ENCODE measurements around the gene ARHGEF2. TPM values are rescaled to one million over a fixed set of nuclear protein-coding genes. Genes with fewer than 3 reads are reported as not detected.
A peak's percentile ranks its signal among the peaks of the same experiment; 100 is the strongest.

The ARHGEF2 gene
- total and polyA plus RNA-seq, 9 of the 15 experiments (the other 6 are each of a cell fraction or from before 2014, with no cell fraction given), result 7.1 to 162 (median 62.2) TPM

DNA sequence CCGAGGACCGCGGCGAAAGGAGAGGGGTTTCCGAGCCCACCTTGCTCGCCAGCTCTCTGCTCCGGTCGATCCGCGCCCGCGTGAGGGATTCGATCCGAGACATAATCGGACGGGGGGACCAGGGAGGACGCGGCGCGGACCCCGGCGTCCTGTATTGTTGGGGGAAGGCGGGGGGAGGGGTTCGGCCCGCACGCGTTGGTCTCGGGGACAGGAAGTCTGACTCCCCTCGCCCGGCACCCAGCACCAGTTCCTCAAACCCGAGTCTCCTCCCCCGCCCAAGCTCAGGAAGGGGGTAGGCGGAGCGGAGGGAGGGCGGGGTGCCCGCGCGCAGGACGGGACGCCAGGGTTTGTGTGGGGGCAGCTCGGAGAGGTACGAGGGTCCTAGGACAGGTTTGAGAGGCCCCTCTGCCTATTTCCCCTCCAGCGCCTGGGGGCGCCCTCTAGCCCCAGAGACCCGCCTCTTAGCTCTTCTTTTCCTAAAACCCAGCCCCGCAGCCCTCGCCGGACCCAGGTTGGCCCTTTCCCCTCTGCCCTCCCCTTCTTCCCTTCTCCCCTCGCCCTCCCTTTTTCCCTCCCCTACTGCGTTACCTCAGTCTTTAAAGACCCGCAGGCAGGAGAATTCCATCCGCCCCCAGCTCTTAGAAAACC, at the start of gene ARHGEF2 (continued):
- TF ChIP-seq MYC (IDR thresholded peaks at IDR 0.05; ENCODE audit: low read depth, low read length) (0 out of 2 replicates have a peak, but pooled peaks have one; percentile 56), MYC (CRISPR knock-in tag; IDR thresholded peaks at IDR 0.05; ENCODE audit: borderline replicate concordance, low read depth) (no peak), NRF1 (conservative IDR thresholded peaks at IDR 0.05 in 1 of 2, IDR thresholded peaks at IDR 0.05 in 1 of 2) (peak; percentile 70 to 76), ZNF431 (CRISPR knock-in tag; IDR thresholded peaks at IDR 0.05) (peak; percentile 55; the same call in 1 of the 2 replicates), TEAD1 (CRISPR knock-in tag; IDR thresholded peaks at IDR 0.05) (no peak), TCF3 (CRISPR knock-in tag; IDR thresholded peaks at IDR 0.05) (no peak), BCL6 (CRISPR knock-in tag; IDR thresholded peaks at IDR 0.05) (no peak), WHSC1 (IDR thresholded peaks at IDR 0.05; ENCODE audit: low read length) (no peak), ZNF253 (CRISPR knock-in tag; conservative IDR thresholded peaks at IDR 0.05) (no peak), KLF13 (tag; IDR thresholded peaks at IDR 0.05; ENCODE audit: borderline replicate concordance, low read depth) (0 out of 2 replicates have a peak, but pooled peaks have one; percentile 23), BRCA1 (IDR thresholded peaks at IDR 0.05) (no peak), BRCA1 (CRISPR knock-in tag; IDR thresholded peaks at IDR 0.05) (no peak), XRCC4 (IDR thresholded peaks at IDR 0.05; ENCODE audit: extremely low read depth, insufficient read depth, insufficient read length) (no peak), BRD9 (IDR thresholded peaks at IDR 0.05; ENCODE audit: low read depth, partially characterized antibody) (no peak), EP400 (IDR thresholded peaks at IDR 0.05) (peak; percentile 83), SNRNP70 (optimal IDR thresholded peaks at IDR 0.05; ENCODE audit: low read depth, low read length) (no peak), RFX7 (CRISPR knock-in tag; IDR thresholded peaks at IDR 0.05) (no peak), ZNF707 (CRISPR knock-in tag; conservative IDR thresholded peaks at IDR 0.05) (no peak), HNRNPLL (IDR thresholded peaks at IDR 0.05; ENCODE audit: low read depth, low read length, poor library complexity, severe bottlenecking) (peak; percentile 12), ZNF589 (CRISPR knock-in tag; IDR thresholded peaks at IDR 0.05; ENCODE audit: low read depth) (no peak)
- TF ChIP-seq, protein P1, sequence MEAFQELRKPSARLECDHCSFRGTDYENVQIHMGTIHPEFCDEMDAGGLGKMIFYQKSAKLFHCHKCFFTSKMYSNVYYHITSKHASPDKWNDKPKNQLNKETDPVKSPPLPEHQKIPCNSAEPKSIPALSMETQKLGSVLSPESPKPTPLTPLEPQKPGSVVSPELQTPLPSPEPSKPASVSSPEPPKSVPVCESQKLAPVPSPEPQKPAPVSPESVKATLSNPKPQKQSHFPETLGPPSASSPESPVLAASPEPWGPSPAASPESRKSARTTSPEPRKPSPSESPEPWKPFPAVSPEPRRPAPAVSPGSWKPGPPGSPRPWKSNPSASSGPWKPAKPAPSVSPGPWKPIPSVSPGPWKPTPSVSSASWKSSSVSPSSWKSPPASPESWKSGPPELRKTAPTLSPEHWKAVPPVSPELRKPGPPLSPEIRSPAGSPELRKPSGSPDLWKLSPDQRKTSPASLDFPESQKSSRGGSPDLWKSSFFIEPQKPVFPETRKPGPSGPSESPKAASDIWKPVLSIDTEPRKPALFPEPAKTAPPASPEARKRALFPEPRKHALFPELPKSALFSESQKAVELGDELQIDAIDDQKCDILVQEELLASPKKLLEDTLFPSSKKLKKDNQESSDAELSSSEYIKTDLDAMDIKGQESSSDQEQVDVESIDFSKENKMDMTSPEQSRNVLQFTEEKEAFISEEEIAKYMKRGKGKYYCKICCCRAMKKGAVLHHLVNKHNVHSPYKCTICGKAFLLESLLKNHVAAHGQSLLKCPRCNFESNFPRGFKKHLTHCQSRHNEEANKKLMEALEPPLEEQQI (IDR thresholded peaks at IDR 0.05), result no peak
- TF ChIP-seq, protein P2, sequence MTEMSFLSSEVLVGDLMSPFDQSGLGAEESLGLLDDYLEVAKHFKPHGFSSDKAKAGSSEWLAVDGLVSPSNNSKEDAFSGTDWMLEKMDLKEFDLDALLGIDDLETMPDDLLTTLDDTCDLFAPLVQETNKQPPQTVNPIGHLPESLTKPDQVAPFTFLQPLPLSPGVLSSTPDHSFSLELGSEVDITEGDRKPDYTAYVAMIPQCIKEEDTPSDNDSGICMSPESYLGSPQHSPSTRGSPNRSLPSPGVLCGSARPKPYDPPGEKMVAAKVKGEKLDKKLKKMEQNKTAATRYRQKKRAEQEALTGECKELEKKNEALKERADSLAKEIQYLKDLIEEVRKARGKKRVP (CRISPR knock-in tag; IDR thresholded peaks at IDR 0.05), result no peak
- TF ChIP-seq, protein P3, sequence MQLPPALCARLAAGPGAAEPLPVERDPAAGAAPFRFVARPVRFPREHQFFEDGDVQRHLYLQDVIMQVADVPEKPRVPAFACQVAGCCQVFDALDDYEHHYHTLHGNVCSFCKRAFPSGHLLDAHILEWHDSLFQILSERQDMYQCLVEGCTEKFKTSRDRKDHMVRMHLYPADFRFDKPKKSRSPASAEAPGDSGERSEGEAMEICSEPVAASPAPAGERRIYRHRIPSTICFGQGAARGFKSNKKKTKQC (CRISPR knock-in tag; IDR thresholded peaks at IDR 0.05), result no peak
- TF ChIP-seq, protein P4, sequence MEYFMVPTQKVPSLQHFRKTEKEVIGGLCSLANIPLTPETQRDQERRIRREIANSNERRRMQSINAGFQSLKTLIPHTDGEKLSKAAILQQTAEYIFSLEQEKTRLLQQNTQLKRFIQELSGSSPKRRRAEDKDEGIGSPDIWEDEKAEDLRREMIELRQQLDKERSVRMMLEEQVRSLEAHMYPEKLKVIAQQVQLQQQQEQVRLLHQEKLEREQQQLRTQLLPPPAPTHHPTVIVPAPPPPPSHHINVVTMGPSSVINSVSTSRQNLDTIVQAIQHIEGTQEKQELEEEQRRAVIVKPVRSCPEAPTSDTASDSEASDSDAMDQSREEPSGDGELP (CRISPR knock-in tag; IDR thresholded peaks at IDR 0.05; ENCODE audit: borderline replicate concordance), result peak; percentile 10; the same call in 1 of the 2 replicates
- TF ChIP-seq, protein P5, sequence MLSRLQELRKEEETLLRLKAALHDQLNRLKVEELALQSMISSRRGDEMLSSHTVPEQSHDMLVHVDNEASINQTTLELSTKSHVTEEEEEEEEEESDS (CRISPR knock-in tag; IDR thresholded peaks at IDR 0.05), result no peak

Measured in K562 (cell line).